ENCODE data around the gene POFUT2. TPM values are rescaled to one million over a fixed set of nuclear protein-coding genes. Genes with fewer than 3 reads are reported as not detected.

Gene POFUT2
- total RNA-seq, 1 donor from 2014 or later, result 39.4 TPM

- H3K4me1 ChIP-seq, result peaks cover 0 to 4% of the 10 kb centered on the region in 2 donors
- TF ChIP-seq CTCF (IDR thresholded peaks at IDR 0.05), result no peak
- no peak overlapping the region for H3K4me3 ChIP-seq
- no peak for DNase-seq (ENCODE audit: low spot score in 2 of 2)
- no peak overlapping the region for H3K27ac ChIP-seq
- no peaks in the 10 kb centered on the region for H3K9me3 ChIP-seq
- H3K36me3 ChIP-seq, result peaks cover 46 to 52% of the 10 kb centered on the region in 2 donors
- intact Hi-C loops (cut with DNase I), result no loop called here
- H3K27me3 ChIP-seq, result no peaks in the 10 kb centered on the region
Measured at GRCh38 chr21:45263534-45263933, 24.2 kb downstream of the POFUT2 start.

GRCh38 chr21:45262616-45263015 lies 25.1 kb downstream of the POFUT2 start:
- Histone ChIP-seq H3K27me3 (no peaks in the 10 kb centered on the region), H3K36me3 (peaks cover 40 to 49% of the 10 kb centered on the region in 2 donors), H3K9me3 (no peaks in the 10 kb centered on the region), H3K27ac (no peak overlapping the region), H3K4me1 (peaks cover 0 to 4% of the 10 kb centered on the region in 2 donors), H3K4me3 (no peak overlapping the region)
- peak in 1 of 2 donors; percentile 56 for DNase-seq (ENCODE audit: low spot score in 2 of 2)
- intact Hi-C loops (cut with DNase I), result no loop called here
- TF ChIP-seq CTCF (IDR thresholded peaks at IDR 0.05), result no peak

- Histone ChIP-seq H3K9me3 (no peaks in the 10 kb centered on the region), H3K4me1 (peaks cover 0 to 4% of the 10 kb centered on the region in 2 donors), H3K36me3 (peaks cover 35 to 44% of the 10 kb centered on the region in 2 donors), H3K27ac (no peak overlapping the region), H3K27me3 (no peaks in the 10 kb centered on the region), H3K4me3 (no peak overlapping the region)
- intact Hi-C loops (cut with DNase I), result no loop called here
- TF ChIP-seq CTCF (IDR thresholded peaks at IDR 0.05), result no peak
- peak in 1 of 2 donors; percentile 51 for DNase-seq (ENCODE audit: low spot score in 2 of 2)
Measured at GRCh38 chr21:45262041-45262581, 25.6 kb downstream of the POFUT2 start.

- no peak overlapping the region for H3K27ac ChIP-seq
- peaks cover 27 to 34% of the 10 kb centered on the region in 2 donors for H3K36me3 ChIP-seq
- intact Hi-C loops (cut with DNase I), result no loop called here
- peaks cover 0 to 4% of the 10 kb centered on the region in 2 donors for H3K4me1 ChIP-seq
- no peak for TF ChIP-seq CTCF (IDR thresholded peaks at IDR 0.05)
- DNase-seq (ENCODE audit: low spot score in 2 of 2), result no peak
- H3K27me3 ChIP-seq, result no peaks in the 10 kb centered on the region
- no peak overlapping the region for H3K4me3 ChIP-seq
- H3K9me3 ChIP-seq, result no peaks in the 10 kb centered on the region
Measured at GRCh38 chr21:45261093-45261492, 26.6 kb downstream of the POFUT2 start.

- H3K27ac ChIP-seq, result no peak overlapping the region
- H3K4me1 ChIP-seq, result peaks cover 0 to 4% of the 10 kb centered on the region in 2 donors
- no peak overlapping the region for H3K4me3 ChIP-seq
- DNase-seq (ENCODE audit: low spot score in 2 of 2), result no peak
- intact Hi-C loops (cut with DNase I), result no loop called here
- no peak for TF ChIP-seq CTCF (IDR thresholded peaks at IDR 0.05)
- peaks cover 19 to 26% of the 10 kb centered on the region in 2 donors for H3K36me3 ChIP-seq
- H3K27me3 ChIP-seq, result no peaks in the 10 kb centered on the region
- H3K9me3 ChIP-seq, result no peaks in the 10 kb centered on the region
Measured at GRCh38 chr21:45260191-45260825, 27.4 kb downstream of the POFUT2 start.

Measured in ascending aorta (tissue), 2 donors.